Neural crest cell (in vitro differentiated cells): ENCODE data around the gene RBM22. TPM values are rescaled to one million over a fixed set of nuclear protein-coding genes. Genes with fewer than 3 reads are reported as not detected.

ENCODE experiments used
- DNase-seq: peaks from one replicate; pipeline ENCODE4 v3.0.0; 2021; ENCODE audit warnings: low read depth, mixed read lengths, low spot score
- H3K27ac Mint-ChIP-seq: one replicate; pipeline ENCODE4 v1.8.0; 2021; ENCODE audit warnings: mild to moderate bottlenecking, mixed read lengths; ENCODE audit not compliant: unreplicated experiment
- H3K27me3 Mint-ChIP-seq: 2 replicates; pipeline ENCODE4 v1.8.0; 2021; ENCODE audit warnings: low read depth, mild to moderate bottlenecking, mixed read lengths
- H3K36me3 Mint-ChIP-seq: 2 replicates; pipeline ENCODE4 v1.8.0; 2021; ENCODE audit warnings: low read depth, mild to moderate bottlenecking, mixed read lengths
- H3K4me1 Mint-ChIP-seq: 2 replicates; pipeline ENCODE4 v1.8.0; 2021; ENCODE audit warnings: mixed read lengths
- H3K4me3 Mint-ChIP-seq: one replicate; pipeline ENCODE4 v1.8.0; 2021; ENCODE audit warnings: mild to moderate bottlenecking, mixed read lengths
- H3K9me3 Mint-ChIP-seq: 2 replicates; pipeline ENCODE4 v1.8.0; 2021; ENCODE audit warnings: mixed read lengths
- total RNA-seq: library from RNA; stranded (reverse); gene quantifications from 2 replicates; pipeline ENCODE4 v1.2.1, GENCODE V29; 2021
- TF ChIP-seq, protein P1 (sequence below): fragments of 200-600 bp; sonication (generic); conservative IDR thresholded peaks from 2 replicates; pipeline ENCODE4 v1.5.0; 2021; ENCODE audit warnings: antibody characterized with exemption, mild to moderate bottlenecking

The RBM22 gene
- total RNA-seq, 1 donor from 2014 or later: 64.6 TPM

GRCh38 chr5:150645070-150645700 is 55.7 kb downstream of the RBM22 start:
- TF ChIP-seq, protein P1, sequence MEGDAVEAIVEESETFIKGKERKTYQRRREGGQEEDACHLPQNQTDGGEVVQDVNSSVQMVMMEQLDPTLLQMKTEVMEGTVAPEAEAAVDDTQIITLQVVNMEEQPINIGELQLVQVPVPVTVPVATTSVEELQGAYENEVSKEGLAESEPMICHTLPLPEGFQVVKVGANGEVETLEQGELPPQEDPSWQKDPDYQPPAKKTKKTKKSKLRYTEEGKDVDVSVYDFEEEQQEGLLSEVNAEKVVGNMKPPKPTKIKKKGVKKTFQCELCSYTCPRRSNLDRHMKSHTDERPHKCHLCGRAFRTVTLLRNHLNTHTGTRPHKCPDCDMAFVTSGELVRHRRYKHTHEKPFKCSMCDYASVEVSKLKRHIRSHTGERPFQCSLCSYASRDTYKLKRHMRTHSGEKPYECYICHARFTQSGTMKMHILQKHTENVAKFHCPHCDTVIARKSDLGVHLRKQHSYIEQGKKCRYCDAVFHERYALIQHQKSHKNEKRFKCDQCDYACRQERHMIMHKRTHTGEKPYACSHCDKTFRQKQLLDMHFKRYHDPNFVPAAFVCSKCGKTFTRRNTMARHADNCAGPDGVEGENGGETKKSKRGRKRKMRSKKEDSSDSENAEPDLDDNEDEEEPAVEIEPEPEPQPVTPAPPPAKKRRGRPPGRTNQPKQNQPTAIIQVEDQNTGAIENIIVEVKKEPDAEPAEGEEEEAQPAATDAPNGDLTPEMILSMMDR: no peak
- no peak for DNase-seq
- peaks cover 4% of the 10 kb centered on the region for H3K4me1 Mint-ChIP-seq
- H3K36me3 Mint-ChIP-seq: no peaks in the 10 kb centered on the region
- H3K9me3 Mint-ChIP-seq: no peaks in the 10 kb centered on the region
- H3K4me3 Mint-ChIP-seq: no peak overlapping the region
- H3K27ac Mint-ChIP-seq: no peak overlapping the region
- peaks cover 3% of the 10 kb centered on the region for H3K27me3 Mint-ChIP-seq

GRCh38 chr5:150644514-150644913 is 56.3 kb downstream of the RBM22 start:
- TF ChIP-seq, protein P1: no peak
- Mint-ChIP-seq H3K9me3 (no peaks in the 10 kb centered on the region), H3K36me3 (no peaks in the 10 kb centered on the region), H3K4me1 (peaks cover 5% of the 10 kb centered on the region), H3K27ac (no peak overlapping the region), H3K4me3 (no peak overlapping the region), H3K27me3 (peaks cover 3% of the 10 kb centered on the region)
- DNase-seq: no peak

GRCh38 chr5:150644058-150644457 is 56.8 kb downstream of the RBM22 start:
- Mint-ChIP-seq H3K27ac (no peak overlapping the region), H3K4me3 (no peak overlapping the region), H3K4me1 (peaks cover 5% of the 10 kb centered on the region)

DNA sequence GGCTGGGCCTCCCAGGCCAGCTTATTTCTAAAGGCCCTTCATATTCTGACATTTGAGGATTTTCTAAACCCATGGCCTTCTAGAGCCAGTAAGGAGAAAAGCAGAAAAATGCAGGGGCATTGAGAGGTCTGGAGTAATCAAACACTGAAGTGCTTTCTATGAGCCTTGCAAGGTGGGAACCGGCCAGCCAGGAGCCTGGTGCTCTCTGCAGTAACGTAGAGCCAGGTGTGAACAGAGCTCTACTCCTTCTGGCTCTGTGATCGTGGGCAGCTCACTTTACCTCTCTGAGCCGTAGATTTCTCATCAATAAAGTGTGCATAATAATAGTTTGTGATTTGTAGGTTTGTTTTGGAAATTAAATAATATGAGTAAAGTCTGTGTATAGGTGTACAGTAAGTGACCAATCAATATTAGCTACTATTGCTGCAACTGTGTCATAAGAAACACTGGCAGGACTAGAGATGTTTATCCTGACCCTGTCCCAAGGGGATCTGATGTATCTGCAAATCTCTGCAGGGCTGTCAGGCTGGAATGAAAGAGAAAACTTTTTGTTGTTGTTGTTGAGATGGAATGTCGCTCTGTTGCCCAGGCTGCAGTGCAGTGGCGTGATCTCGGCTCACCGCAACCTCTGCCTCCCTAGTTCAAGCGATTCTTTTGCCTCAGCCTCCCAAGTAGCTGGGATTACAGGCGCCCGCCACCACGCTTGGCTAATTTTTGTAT is 57.7 kb downstream of the RBM22 start:
- Mint-ChIP-seq H3K4me3 (no peak overlapping the region), H3K27ac (no peak overlapping the region), H3K27me3 (peaks cover 3% of the 10 kb centered on the region), H3K36me3 (no peaks in the 10 kb centered on the region), H3K4me1 (peaks cover 5% of the 10 kb centered on the region), H3K9me3 (no peaks in the 10 kb centered on the region)
- DNase-seq: no peak
- TF ChIP-seq, protein P1: no peak

More at GRCh38 chr5:150644058-150644457, 56.8 kb downstream of the RBM22 start:
- Mint-ChIP-seq H3K27me3 (peaks cover 3% of the 10 kb centered on the region), H3K36me3 (no peaks in the 10 kb centered on the region), H3K9me3 (no peaks in the 10 kb centered on the region)
- TF ChIP-seq, protein P1: no peak
- no peak for DNase-seq

GRCh38 chr5:150642567-150642927 is 58.3 kb downstream of the RBM22 start:
- Mint-ChIP-seq H3K36me3 (no peaks in the 10 kb centered on the region), H3K4me3 (no peak overlapping the region), H3K4me1 (peaks cover 5% of the 10 kb centered on the region)

More at GRCh38 chr5:150642567-150642927, 58.3 kb downstream of the RBM22 start:
- no peaks in the 10 kb centered on the region for H3K9me3 Mint-ChIP-seq
- H3K27me3 Mint-ChIP-seq: peaks cover 4% of the 10 kb centered on the region
- no peak for DNase-seq
- TF ChIP-seq, protein P1: no peak
- H3K27ac Mint-ChIP-seq: no peak overlapping the region
